ENCODE measurements around the gene FAM114A1.

GRCh38 chr4:38980903-38981676 is 113.5 kb downstream of the FAM114A1 start:
- TF ChIP-seq CTCF (IDR thresholded peaks at IDR 0.05; ENCODE audit: low read depth, low read length, missing input control) (no peak), FOXA1 (IDR thresholded peaks at IDR 0.05) (no peak)

All from liver (tissue), 2 donors.